K562 (cell line): ENCODE data around the gene PYGB. TPM values are rescaled to one million over a fixed set of nuclear protein-coding genes. Genes with fewer than 3 reads are reported as not detected.

Experiments
- ATF7 ChIP-seq: fragments of 450-650 bp; IDR thresholded peaks from 2 replicates; pipeline ENCODE4 v1.7.1; 2014; ENCODE audit warnings: mild to moderate bottlenecking, moderate library complexity
- MTA2 ChIP-seq: fragments of 450-650 bp; IDR thresholded peaks from 2 replicates; pipeline ENCODE4 v1.6.1; 2016; ENCODE audit warnings: low read depth
- NFIC ChIP-seq: fragments of 450-650 bp; IDR thresholded peaks from 2 replicates; pipeline ENCODE4 v1.6.1; 2017; ENCODE audit warnings: mild to moderate bottlenecking, inconsistent platforms
- PHF8 ChIP-seq: fragments of 200-600 bp; sonication (generic); IDR thresholded peaks from 2 replicates; pipeline ENCODE4 v1.6.1; 2012; ENCODE audit warnings: mixed run types, mild to moderate bottlenecking, inconsistent platforms, low read length, moderate library complexity, borderline replicate concordance
- RBM34 ChIP-seq: fragments of 200-400 bp; formaldehyde crosslinking; IDR thresholded peaks from 2 replicates; pipeline ENCODE4 v1.6.1; 2018; ENCODE audit warnings: low read length, borderline replicate concordance; ENCODE audit not compliant: insufficient read depth
- SMAD3 ChIP-seq: fragments of 450-650 bp; formaldehyde crosslinking; conservative IDR thresholded peaks from 2 replicates; pipeline ENCODE4 v1.4.0; 2020; ENCODE audit warnings: mild to moderate bottlenecking
- WHSC1 ChIP-seq: IDR thresholded peaks from one replicate; pipeline ENCODE4 v1.6.1; 2012; ENCODE audit warnings: low read length, control low read depth, inconsistent platforms
- ZNF347 ChIP-seq: fragments of 450-650 bp; formaldehyde crosslinking; IDR thresholded peaks from 2 replicates; pipeline ENCODE4 v1.4.0; 2020; ENCODE audit warnings: low read depth, mild to moderate bottlenecking, moderate library complexity
- ZNF696 ChIP-seq: fragments of 250-450 bp; sonication (Bioruptor Pico); conservative IDR thresholded peaks from 2 replicates; pipeline ENCODE4 v1.4.0; 2020; ENCODE audit warnings: mild to moderate bottlenecking, moderate library complexity
- ZNF785 ChIP-seq: fragments of 250-450 bp; sonication (Bioruptor Pico); IDR thresholded peaks from 2 replicates; pipeline ENCODE4 v1.4.0; 2020; ENCODE audit warnings: mild to moderate bottlenecking
- polyA plus RNA-seq, 8 experiments: library from polyadenylated mRNA; depleted of rRNA in 4 of 8; stranded (reverse) in 5 of 8; unstranded in 3 of 8; fragments of >200 nt; fragmentation: Nextera tagmentation in 2 of 8; fragmentation: Illumina TruSeq in 1 of 8; extraction: Ambion mirVana in 2 of 8; extraction: Trizol in 1 of 8; gene quantifications; 2 replicates each; pipeline versions ENCODE4 v1.2.1 to v1.2.3, GENCODE V29; 2011 to 2014; ENCODE audit warnings: inconsistent platforms in 1 of 8, missing spikeins in 1 of 8
- total RNA-seq, 7 experiments: library from RNA; depleted of rRNA in 6 of 7; stranded (reverse); fragments of >200 nt in 6 of 7; fragmentation: Illumina TruSeq in 2 of 7; extraction: Trizol in 2 of 7; gene quantifications; 2 replicates each; pipeline versions ENCODE4 v1.2.1 to v1.2.3, GENCODE V29; 2011 to 2021; ENCODE audit warnings: low replicate concordance in 1 of 7
- TF ChIP-seq, protein P1 (sequence below): fragments of 450-650 bp; conservative IDR thresholded peaks from 2 replicates; pipeline ENCODE4 v1.6.1; 2016; ENCODE audit warnings: missing genetic modification characterization, low read depth, mild to moderate bottlenecking, control low read depth, missing compliant biosample characterization
- TF ChIP-seq, protein P2 (sequence below), 2 experiments: IDR thresholded peaks; 2 replicates each; pipeline ENCODE4 v1.6.1; 2012; ENCODE audit warnings: improper control_type of control experiment in 2 of 2, low read depth in 2 of 2, low read length in 2 of 2, borderline replicate concordance in 1 of 2
- TF ChIP-seq, protein P3 (sequence below): IDR thresholded peaks from 2 replicates; pipeline ENCODE4 v1.6.1; 2012; ENCODE audit warnings: low read depth, low read length, improper control_type of control experiment, borderline replicate concordance
- TF ChIP-seq, protein P4 (sequence below), 3 experiments: fragments of 200-800 bp in 1 of 3; fragments of 250-450 bp in 1 of 3; fragments of 450-650 bp in 1 of 3; sonication (Bioruptor Pico) in 1 of 3; sonication (Bioruptor generic) in 1 of 3; formaldehyde crosslinking in 1 of 3; IDR thresholded peaks; 2 replicates each; pipeline versions ENCODE4 v1.6.1 to v1.8.0; 2016 to 2022; ENCODE audit warnings: mild to moderate bottlenecking in 2 of 3, missing genetic modification characterization in 2 of 3, missing compliant biosample characterization in 1 of 3, moderate library complexity in 1 of 3
- TF ChIP-seq, protein P5 (sequence below): fragments of 250-450 bp; sonication (Bioruptor Pico); IDR thresholded peaks from 2 replicates; pipeline ENCODE4 v1.5.0; 2021

PYGB gene
- total and polyA plus RNA-seq, 9 of the 15 experiments (the other 6 are each of a cell fraction or from before 2014, with no cell fraction given), result 0.34 to 18.0 (median 9.8) TPM

DNA sequence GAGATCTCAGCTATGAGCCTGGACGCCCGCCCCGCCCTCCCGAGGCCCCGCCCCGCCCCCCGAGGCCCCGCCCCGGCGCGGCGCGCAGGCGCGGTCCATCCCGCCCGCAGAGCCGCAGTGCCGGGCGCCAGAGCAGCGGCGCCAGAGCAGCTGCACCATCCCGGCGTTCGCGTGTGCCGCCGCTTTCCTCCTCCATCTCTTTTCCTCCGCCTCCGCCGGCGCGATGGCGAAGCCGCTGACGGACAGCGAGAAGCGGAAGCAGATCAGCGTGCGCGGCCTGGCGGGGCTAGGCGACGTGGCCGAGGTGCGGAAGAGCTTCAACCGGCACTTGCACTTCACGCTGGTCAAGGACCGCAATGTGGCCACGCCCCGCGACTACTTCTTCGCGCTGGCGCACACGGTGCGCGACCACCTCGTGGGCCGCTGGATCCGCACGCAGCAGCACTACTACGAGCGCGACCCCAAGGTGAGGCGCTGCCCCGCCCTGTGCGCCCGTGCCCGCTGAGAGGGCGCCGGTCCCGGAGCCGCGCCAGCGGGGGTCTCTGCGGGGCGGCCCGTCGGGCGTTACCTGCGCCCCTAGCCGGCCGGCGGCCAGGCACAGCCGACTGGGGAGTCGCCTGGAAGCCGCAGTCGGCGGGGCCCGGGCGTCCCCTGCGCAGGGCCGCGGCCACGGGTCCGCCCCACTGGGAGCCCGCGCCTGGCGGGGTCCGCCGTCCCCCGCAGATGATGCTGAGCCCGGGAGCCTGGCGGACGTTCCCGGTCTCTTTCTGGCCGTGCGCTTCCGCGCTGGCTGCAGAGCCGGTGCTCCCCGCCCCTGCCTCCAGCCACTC, at the start of gene PYGB (continued):
- TF ChIP-seq, protein P1, sequence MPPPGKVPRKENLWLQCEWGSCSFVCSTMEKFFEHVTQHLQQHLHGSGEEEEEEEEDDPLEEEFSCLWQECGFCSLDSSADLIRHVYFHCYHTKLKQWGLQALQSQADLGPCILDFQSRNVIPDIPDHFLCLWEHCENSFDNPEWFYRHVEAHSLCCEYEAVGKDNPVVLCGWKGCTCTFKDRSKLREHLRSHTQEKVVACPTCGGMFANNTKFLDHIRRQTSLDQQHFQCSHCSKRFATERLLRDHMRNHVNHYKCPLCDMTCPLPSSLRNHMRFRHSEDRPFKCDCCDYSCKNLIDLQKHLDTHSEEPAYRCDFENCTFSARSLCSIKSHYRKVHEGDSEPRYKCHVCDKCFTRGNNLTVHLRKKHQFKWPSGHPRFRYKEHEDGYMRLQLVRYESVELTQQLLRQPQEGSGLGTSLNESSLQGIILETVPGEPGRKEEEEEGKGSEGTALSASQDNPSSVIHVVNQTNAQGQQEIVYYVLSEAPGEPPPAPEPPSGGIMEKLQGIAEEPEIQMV (tag), result no peak
- TF ChIP-seq, protein P2, sequence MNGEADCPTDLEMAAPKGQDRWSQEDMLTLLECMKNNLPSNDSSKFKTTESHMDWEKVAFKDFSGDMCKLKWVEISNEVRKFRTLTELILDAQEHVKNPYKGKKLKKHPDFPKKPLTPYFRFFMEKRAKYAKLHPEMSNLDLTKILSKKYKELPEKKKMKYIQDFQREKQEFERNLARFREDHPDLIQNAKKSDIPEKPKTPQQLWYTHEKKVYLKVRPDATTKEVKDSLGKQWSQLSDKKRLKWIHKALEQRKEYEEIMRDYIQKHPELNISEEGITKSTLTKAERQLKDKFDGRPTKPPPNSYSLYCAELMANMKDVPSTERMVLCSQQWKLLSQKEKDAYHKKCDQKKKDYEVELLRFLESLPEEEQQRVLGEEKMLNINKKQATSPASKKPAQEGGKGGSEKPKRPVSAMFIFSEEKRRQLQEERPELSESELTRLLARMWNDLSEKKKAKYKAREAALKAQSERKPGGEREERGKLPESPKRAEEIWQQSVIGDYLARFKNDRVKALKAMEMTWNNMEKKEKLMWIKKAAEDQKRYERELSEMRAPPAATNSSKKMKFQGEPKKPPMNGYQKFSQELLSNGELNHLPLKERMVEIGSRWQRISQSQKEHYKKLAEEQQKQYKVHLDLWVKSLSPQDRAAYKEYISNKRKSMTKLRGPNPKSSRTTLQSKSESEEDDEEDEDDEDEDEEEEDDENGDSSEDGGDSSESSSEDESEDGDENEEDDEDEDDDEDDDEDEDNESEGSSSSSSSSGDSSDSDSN (IDR thresholded peaks at IDR 0.05; ENCODE audit: borderline replicate concordance in 1 of 2, low read depth in 2 of 2, low read length in 2 of 2), result peak; percentile 26 to 43; a peak in 1 of 4 replicates
- TF ChIP-seq NFIC (0 out of 2 replicates have a peak, but pooled peaks have one; percentile 21), SMAD3 (no peak), ZNF696 (CRISPR knock-in tag) (no peak), PHF8 (peak; percentile 88; the same call in 1 of the 2 replicates), ATF7 (no peak), MTA2 (no peak), RBM34 (no peak), ZNF347 (CRISPR knock-in tag) (no peak), ZNF785 (CRISPR knock-in tag) (no peak), WHSC1 (no peak)
- TF ChIP-seq, protein P3, sequence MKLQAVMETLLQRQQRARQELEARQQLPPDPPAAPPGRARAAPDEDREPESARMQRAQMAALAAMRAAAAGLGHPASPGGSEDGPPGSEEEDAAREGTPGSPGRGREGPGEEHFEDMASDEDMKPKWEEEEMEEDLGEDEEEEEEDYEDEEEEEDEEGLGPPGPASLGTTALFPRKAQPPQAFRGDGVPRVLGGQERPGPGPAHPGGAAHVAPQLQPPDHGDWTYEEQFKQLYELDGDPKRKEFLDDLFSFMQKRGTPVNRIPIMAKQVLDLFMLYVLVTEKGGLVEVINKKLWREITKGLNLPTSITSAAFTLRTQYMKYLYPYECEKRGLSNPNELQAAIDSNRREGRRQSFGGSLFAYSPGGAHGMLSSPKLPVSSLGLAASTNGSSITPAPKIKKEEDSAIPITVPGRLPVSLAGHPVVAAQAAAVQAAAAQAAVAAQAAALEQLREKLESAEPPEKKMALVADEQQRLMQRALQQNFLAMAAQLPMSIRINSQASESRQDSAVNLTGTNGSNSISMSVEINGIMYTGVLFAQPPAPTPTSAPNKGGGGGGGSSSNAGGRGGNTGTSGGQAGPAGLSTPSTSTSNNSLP, result no peak
- TF ChIP-seq, protein P4, sequence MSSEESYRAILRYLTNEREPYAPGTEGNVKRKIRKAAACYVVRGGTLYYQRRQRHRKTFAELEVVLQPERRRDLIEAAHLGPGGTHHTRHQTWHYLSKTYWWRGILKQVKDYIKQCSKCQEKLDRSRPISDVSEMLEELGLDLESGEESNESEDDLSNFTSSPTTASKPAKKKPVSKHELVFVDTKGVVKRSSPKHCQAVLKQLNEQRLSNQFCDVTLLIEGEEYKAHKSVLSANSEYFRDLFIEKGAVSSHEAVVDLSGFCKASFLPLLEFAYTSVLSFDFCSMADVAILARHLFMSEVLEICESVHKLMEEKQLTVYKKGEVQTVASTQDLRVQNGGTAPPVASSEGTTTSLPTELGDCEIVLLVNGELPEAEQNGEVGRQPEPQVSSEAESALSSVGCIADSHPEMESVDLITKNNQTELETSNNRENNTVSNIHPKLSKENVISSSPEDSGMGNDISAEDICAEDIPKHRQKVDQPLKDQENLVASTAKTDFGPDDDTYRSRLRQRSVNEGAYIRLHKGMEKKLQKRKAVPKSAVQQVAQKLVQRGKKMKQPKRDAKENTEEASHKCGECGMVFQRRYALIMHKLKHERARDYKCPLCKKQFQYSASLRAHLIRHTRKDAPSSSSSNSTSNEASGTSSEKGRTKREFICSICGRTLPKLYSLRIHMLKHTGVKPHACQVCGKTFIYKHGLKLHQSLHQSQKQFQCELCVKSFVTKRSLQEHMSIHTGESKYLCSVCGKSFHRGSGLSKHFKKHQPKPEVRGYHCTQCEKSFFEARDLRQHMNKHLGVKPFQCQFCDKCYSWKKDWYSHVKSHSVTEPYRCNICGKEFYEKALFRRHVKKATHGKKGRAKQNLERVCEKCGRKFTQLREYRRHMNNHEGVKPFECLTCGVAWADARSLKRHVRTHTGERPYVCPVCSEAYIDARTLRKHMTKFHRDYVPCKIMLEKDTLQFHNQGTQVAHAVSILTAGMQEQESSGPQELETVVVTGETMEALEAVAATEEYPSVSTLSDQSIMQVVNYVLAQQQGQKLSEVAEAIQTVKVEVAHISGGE (CRISPR knock-in tag; IDR thresholded peaks at IDR 0.05), result peak in 1 of 3 experiments; percentile 29; a peak in 1 of 6 replicates
- TF ChIP-seq, protein P5, sequence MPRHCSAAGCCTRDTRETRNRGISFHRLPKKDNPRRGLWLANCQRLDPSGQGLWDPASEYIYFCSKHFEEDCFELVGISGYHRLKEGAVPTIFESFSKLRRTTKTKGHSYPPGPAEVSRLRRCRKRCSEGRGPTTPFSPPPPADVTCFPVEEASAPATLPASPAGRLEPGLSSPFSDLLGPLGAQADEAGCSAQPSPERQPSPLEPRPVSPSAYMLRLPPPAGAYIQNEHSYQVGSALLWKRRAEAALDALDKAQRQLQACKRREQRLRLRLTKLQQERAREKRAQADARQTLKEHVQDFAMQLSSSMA (CRISPR knock-in tag), result peak; percentile 66; the same call in 1 of the 2 replicates
